LNCaP clone FGC (cell line): ENCODE measurements around the gene DCT.

Source experiments
- DNase-seq: peaks from one replicate; pipeline ENCODE4 v3.0.0-alpha.2; 2011; ENCODE audit warnings: low read depth
- H3K4me3 ChIP-seq: 2 replicates; pipeline ENCODE4 v1.5.1; 2011; ENCODE audit warnings: mild to moderate bottlenecking, low read depth, low read length, control low read depth
- TF ChIP-seq, protein P1 (sequence below): IDR thresholded peaks from 2 replicates; pipeline ENCODE4 v1.5.1; 2012; ENCODE audit warnings: mild to moderate bottlenecking; ENCODE audit not compliant: control insufficient read depth, insufficient read depth; ENCODE audit errors: extremely low read depth

The DCT gene

GRCh38 chr13:94459116-94459515 is 20.4 kb downstream of the DCT start:
- no peak for DNase-seq
- no peak overlapping the region for H3K4me3 ChIP-seq
- TF ChIP-seq, protein P1, sequence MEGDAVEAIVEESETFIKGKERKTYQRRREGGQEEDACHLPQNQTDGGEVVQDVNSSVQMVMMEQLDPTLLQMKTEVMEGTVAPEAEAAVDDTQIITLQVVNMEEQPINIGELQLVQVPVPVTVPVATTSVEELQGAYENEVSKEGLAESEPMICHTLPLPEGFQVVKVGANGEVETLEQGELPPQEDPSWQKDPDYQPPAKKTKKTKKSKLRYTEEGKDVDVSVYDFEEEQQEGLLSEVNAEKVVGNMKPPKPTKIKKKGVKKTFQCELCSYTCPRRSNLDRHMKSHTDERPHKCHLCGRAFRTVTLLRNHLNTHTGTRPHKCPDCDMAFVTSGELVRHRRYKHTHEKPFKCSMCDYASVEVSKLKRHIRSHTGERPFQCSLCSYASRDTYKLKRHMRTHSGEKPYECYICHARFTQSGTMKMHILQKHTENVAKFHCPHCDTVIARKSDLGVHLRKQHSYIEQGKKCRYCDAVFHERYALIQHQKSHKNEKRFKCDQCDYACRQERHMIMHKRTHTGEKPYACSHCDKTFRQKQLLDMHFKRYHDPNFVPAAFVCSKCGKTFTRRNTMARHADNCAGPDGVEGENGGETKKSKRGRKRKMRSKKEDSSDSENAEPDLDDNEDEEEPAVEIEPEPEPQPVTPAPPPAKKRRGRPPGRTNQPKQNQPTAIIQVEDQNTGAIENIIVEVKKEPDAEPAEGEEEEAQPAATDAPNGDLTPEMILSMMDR = no peak

- H3K4me3 ChIP-seq = no peak overlapping the region
- DNase-seq = no peak
- TF ChIP-seq, protein P1 = no peak
Measured at GRCh38 chr13:94455414-94455813, 24.1 kb downstream of the DCT start.

DNA sequence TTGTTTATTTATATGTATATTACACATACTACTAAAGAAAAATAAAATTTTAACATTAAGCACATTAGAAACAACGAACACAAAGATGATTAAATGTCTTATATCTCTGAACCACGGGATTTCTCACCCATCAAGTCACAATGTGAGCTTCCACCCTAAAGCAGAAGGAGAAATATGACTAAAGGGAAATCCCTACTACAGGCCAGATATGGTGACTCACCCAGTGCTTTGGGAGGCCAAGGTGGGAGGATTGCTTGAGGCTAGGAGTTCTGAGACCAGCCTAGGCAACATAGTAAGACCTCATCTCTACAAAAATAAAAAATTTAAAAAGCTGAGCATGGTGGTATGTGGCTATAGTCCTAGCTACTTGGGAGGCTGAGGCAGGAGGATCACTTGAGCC is 24.6 kb downstream of the DCT start:
- DNase-seq = no peak
- TF ChIP-seq, protein P1 = no peak
- no peak overlapping the region for H3K4me3 ChIP-seq

GRCh38 chr13:94454334-94454733 is 25.1 kb downstream of the DCT start:
- TF ChIP-seq, protein P1 = no peak
- no peak overlapping the region for H3K4me3 ChIP-seq
- DNase-seq = no peak

- DNase-seq = peak; percentile 75
- no peak overlapping the region for H3K4me3 ChIP-seq
- TF ChIP-seq, protein P1 = no peak
Measured at GRCh38 chr13:94444826-94445225, 34.7 kb downstream of the DCT start.

GRCh38 chr13:94435604-94436226 is 43.8 kb downstream of the DCT start:
- no peak overlapping the region for H3K4me3 ChIP-seq
- no peak for DNase-seq
- TF ChIP-seq, protein P1 = peak; percentile 36

DNA sequence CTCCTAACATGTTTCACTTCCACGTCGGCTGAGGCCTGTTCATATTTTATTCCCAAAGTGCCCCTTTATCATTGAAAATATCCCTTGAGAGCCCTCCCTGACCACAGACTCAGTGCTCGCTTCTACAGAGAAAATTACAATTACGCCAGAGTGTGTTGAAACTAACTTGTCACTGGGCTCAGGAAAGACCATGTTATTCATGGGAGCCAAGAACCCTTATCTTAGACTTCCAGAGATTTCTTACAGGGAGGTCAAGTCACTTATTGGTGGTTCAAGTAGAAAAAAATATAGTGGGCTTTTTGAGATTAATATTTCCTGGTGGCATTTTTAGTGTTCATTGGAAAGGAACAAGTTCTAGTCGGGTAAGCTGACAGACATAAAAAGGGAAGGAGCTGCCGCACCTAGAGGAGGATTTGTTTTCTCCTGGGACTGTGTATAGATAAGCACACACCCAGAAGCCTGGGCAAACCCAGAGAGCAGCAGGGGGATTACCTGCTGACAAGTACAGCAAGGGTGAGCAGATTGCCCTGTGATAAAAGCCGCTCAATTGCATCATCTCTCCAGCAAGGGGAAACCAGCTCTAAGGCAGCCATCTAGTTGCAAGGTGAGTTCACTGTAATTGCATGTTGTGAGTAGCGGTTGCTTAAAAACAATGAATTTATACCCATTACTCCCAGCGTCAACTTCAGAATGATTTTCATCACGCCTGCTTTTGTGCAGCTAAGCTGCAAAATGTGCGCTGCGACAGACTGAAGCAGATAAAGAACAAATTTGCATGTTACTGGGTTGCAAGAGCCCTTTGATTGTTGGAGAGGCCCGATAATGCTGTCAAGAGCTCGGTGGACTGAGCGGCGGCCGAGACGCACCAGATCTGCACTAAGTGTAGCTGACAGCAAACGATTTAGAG is 46.2 kb downstream of the DCT start:
- DNase-seq = no peak
- TF ChIP-seq, protein P1 = no peak
- no peak overlapping the region for H3K4me3 ChIP-seq
